ENCODE measurements around the gene SYTL2. TPM values are rescaled to one million over a fixed set of nuclear protein-coding genes. Genes with fewer than 3 reads are reported as not detected.

Gene SYTL2
- total and polyA plus RNA-seq, 2 experiments from 2014 or later: 3.4 to 7.2 TPM

GRCh38 chr11:85803303-85803702 lies 7.6 kb downstream of the SYTL2 start:
- ATAC-seq (no peak), DNase-seq (ENCODE audit: low spot score) (no peak)
- H3K4me2 ChIP-seq: no peak overlapping the region
- Mint-ChIP-seq H3K27me3 (ENCODE audit: insufficient read depth, low read depth, poor library complexity) (no peaks in the 10 kb centered on the region), H3K9me3 (no peaks in the 10 kb centered on the region), H3K36me3 (ENCODE audit: low read depth) (no peaks in the 10 kb centered on the region), H3K4me1 (peaks cover 6% of the 10 kb centered on the region; the same call in 2 of the 3 replicates), H3K27ac (no peak overlapping the region), H3K4me3 (no peak overlapping the region)
- H3K79me2 ChIP-seq (replicated peaks; ENCODE audit: insufficient read depth): no peaks in the 10 kb centered on the region
- TF ChIP-seq NANOG (IDR thresholded peaks at IDR 0.05; ENCODE audit: borderline replicate concordance): no peak
- TF ChIP-seq JUNB (IDR thresholded peaks at IDR 0.05; ENCODE audit: unreplicated experiment): no peak
- TF ChIP-seq EZH2 (IDR thresholded peaks at IDR 0.05; ENCODE audit: low read depth, unreplicated experiment): no peak
- TF ChIP-seq, protein P1, sequence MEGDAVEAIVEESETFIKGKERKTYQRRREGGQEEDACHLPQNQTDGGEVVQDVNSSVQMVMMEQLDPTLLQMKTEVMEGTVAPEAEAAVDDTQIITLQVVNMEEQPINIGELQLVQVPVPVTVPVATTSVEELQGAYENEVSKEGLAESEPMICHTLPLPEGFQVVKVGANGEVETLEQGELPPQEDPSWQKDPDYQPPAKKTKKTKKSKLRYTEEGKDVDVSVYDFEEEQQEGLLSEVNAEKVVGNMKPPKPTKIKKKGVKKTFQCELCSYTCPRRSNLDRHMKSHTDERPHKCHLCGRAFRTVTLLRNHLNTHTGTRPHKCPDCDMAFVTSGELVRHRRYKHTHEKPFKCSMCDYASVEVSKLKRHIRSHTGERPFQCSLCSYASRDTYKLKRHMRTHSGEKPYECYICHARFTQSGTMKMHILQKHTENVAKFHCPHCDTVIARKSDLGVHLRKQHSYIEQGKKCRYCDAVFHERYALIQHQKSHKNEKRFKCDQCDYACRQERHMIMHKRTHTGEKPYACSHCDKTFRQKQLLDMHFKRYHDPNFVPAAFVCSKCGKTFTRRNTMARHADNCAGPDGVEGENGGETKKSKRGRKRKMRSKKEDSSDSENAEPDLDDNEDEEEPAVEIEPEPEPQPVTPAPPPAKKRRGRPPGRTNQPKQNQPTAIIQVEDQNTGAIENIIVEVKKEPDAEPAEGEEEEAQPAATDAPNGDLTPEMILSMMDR (conservative IDR thresholded peaks at IDR 0.05; ENCODE audit: low read depth in 2 of 2): no peak
- TF ChIP-seq CREB1 (CRISPR knock-in tag; IDR thresholded peaks at IDR 0.05; ENCODE audit: low read depth): no peak
- TF ChIP-seq ZNF462 (CRISPR knock-in tag; IDR thresholded peaks at IDR 0.05): no peak
- no peak for TF ChIP-seq POLR2AphosphoS5 (IDR thresholded peaks at IDR 0.05; ENCODE audit: low read depth)
- no peaks in the 10 kb centered on the region for H4K20me1 ChIP-seq (replicated peaks; ENCODE audit: insufficient read depth)
- no peaks in the 10 kb centered on the region for H3F3A ChIP-seq (replicated peaks; ENCODE audit: low read depth)
- H3K27me3 ChIP-seq (ENCODE audit: insufficient read depth): no peaks in the 10 kb centered on the region
- H2AFZ ChIP-seq: no peak overlapping the region
- no peaks in the 10 kb centered on the region for H3K4me1 ChIP-seq (ENCODE audit: insufficient read depth)
- no peaks in the 10 kb centered on the region for H3K9me2 ChIP-seq (ENCODE audit: insufficient read depth)
- H3K27ac ChIP-seq (ENCODE audit: low read depth): no peak overlapping the region
- no peaks in the 10 kb centered on the region for H3K36me3 ChIP-seq (ENCODE audit: insufficient read depth)
- no peak overlapping the region for H3K4me3 ChIP-seq

Data from GM23338 (cell line).